KMS-11 (cell line): ENCODE data around the gene DCUN1D5.

Experiments
- H2AFZ ChIP-seq: fragments of 200-600 bp; sonication (generic); 2 replicates; pipeline ENCODE4 v1.6.1; 2016; ENCODE audit warnings: antibody characterized with exemption, mixed run types, low read depth
- H3K27ac ChIP-seq: fragments of 200-600 bp; sonication (generic); 2 replicates; pipeline ENCODE4 v1.6.1; 2016; ENCODE audit warnings: mild to moderate bottlenecking, mixed run types
- H3K27me3 ChIP-seq: fragments of 200-600 bp; sonication (generic); 2 replicates; pipeline ENCODE4 v1.6.1; 2017; ENCODE audit warnings: mild to moderate bottlenecking, low read depth, mixed run types, moderate library complexity; ENCODE audit not compliant: insufficient read depth
- H3K36me3 ChIP-seq: fragments of 200-600 bp; sonication (generic); 2 replicates; pipeline ENCODE4 v1.6.1; 2017; ENCODE audit warnings: mild to moderate bottlenecking, mixed run types; ENCODE audit not compliant: insufficient read depth
- H3K4me1 ChIP-seq: fragments of 200-600 bp; sonication (generic); 2 replicates; pipeline ENCODE4 v1.6.1; 2016; ENCODE audit warnings: mild to moderate bottlenecking, low read depth, mixed run types; ENCODE audit not compliant: poor library complexity, severe bottlenecking
- H3K4me2 ChIP-seq: fragments of 200-600 bp; sonication (generic); 2 replicates; pipeline ENCODE4 v1.7.0; 2016; ENCODE audit warnings: mild to moderate bottlenecking, mixed run types
- H3K4me3 ChIP-seq: fragments of 200-600 bp; sonication (generic); IDR thresholded peaks from 2 replicates; pipeline ENCODE4 v1.6.1; 2017; ENCODE audit warnings: low read depth, low read length, mixed read lengths; ENCODE audit not compliant: insufficient read depth
- H3K79me2 ChIP-seq: fragments of 200-600 bp; sonication (generic); 2 replicates; pipeline ENCODE4 v1.6.1; 2016; ENCODE audit warnings: low read depth, mixed run types; ENCODE audit not compliant: insufficient read depth
- H3K9ac ChIP-seq: fragments of 200-600 bp; sonication (generic); 2 replicates; pipeline ENCODE4 v1.6.1; 2016; ENCODE audit warnings: mild to moderate bottlenecking, mixed run types
- H4K20me1 ChIP-seq: fragments of 200-600 bp; sonication (generic); 2 replicates; pipeline ENCODE4 v1.6.1; 2016; ENCODE audit warnings: mild to moderate bottlenecking, mixed run types; ENCODE audit not compliant: insufficient read depth
- TF ChIP-seq, protein P1 (sequence below): fragments of 200-600 bp; sonication (generic); conservative IDR thresholded peaks from 2 replicates; pipeline ENCODE4 v1.6.1; 2017; ENCODE audit warnings: low read depth, mild to moderate bottlenecking, antibody characterized with exemption, low read length, moderate library complexity, mixed read lengths

DCUN1D5 gene

GRCh38 chr11:103097279-103097678 lies 5.3 kb upstream of the DCUN1D5 start:
- Histone ChIP-seq H3K79me2 (no peaks in the 10 kb centered on the region), H4K20me1 (no peaks in the 10 kb centered on the region), H3K27me3 (no peaks in the 10 kb centered on the region), H3K27ac (no peak overlapping the region), H3K9ac (no peak overlapping the region), H3K4me1 (peaks cover 4% of the 10 kb centered on the region), H2AFZ (no peak overlapping the region), H3K4me3 (no peak overlapping the region), H3K36me3 (no peaks in the 10 kb centered on the region), H3K4me2 (no peak overlapping the region)
- TF ChIP-seq, protein P1, sequence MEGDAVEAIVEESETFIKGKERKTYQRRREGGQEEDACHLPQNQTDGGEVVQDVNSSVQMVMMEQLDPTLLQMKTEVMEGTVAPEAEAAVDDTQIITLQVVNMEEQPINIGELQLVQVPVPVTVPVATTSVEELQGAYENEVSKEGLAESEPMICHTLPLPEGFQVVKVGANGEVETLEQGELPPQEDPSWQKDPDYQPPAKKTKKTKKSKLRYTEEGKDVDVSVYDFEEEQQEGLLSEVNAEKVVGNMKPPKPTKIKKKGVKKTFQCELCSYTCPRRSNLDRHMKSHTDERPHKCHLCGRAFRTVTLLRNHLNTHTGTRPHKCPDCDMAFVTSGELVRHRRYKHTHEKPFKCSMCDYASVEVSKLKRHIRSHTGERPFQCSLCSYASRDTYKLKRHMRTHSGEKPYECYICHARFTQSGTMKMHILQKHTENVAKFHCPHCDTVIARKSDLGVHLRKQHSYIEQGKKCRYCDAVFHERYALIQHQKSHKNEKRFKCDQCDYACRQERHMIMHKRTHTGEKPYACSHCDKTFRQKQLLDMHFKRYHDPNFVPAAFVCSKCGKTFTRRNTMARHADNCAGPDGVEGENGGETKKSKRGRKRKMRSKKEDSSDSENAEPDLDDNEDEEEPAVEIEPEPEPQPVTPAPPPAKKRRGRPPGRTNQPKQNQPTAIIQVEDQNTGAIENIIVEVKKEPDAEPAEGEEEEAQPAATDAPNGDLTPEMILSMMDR, result no peak

DNA sequence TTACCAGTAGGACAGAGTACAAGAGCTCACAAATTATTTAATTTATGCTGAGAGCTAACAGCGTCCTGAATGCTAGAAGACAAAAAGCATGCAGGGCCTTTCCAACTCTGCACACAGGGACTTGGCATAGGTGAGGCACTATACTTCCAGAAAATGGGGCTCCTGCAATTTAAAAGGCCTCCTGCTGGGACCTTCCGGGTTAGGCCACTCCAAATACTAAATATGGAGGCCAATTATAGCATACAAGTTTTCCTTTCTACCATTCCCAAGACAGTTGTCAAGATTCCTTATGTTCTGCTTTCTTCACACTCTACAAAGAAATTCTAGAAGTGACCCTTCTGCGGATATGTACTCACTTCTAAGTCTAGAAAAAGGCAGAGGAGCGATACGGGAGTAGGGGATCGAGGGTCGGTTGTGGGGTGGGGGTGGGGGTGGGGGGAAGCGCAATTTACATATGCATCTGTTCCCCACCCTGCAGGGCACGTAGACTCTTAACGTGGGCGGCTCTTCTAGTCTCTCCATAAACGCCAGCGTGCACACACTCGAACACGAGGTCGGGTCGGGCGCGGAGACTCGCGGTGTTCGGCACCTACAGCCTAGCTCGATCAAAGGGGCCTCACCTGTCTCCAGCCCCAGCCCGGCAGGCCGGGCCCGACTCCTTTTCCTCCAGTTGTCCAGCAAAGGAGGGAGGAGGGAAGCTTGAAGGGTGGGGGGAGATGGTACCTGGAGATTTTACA lies 728 bp downstream of the DCUN1D5 start:
- peak overlapping the region; percentile 83; the same call in 1 of the 2 replicates for H2AFZ ChIP-seq
- peaks cover 25% of the 10 kb centered on the region for H3K4me1 ChIP-seq
- peak overlapping the region; percentile 89 for H3K4me2 ChIP-seq
- peak overlapping the region; percentile 93 for H3K9ac ChIP-seq
- peak overlapping the region; percentile 76 for H3K27ac ChIP-seq
- H3K27me3 ChIP-seq, result no peaks in the 10 kb centered on the region
- TF ChIP-seq, protein P1, result no peak
- H3K36me3 ChIP-seq, result no peaks in the 10 kb centered on the region
- H3K4me3 ChIP-seq, result no peak overlapping the region
- H3K79me2 ChIP-seq, result peaks cover 53% of the 10 kb centered on the region
- no peaks in the 10 kb centered on the region for H4K20me1 ChIP-seq

DNA sequence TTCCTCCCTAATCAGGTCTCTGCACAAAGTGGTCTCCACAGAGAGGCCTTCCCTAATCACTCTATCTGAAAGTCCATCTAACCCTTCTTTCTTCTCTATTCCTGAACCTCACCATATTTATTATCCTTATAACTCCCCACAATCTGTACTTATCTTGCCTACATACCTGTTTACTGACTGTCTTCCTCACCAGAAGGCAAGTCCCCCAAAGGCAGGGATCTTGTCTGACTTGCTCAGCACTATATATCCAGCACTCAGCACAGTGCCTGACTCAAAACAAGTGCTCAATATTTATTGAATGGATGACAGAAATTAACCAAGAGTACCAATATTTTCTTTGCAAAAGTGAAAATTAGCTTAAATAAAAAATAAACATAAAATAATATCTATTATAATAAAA lies 5.5 kb downstream of the DCUN1D5 start:
- TF ChIP-seq, protein P1, result no peak
- Histone ChIP-seq H4K20me1 (no peaks in the 10 kb centered on the region), H3K4me1 (peaks cover 21% of the 10 kb centered on the region), H3K9ac (no peak overlapping the region), H3K4me3 (no peak overlapping the region), H3K4me2 (no peak overlapping the region), H3K27ac (no peak overlapping the region), H3K27me3 (no peaks in the 10 kb centered on the region), H3K79me2 (peaks cover 49% of the 10 kb centered on the region), H2AFZ (no peak overlapping the region), H3K36me3 (no peaks in the 10 kb centered on the region)

GRCh38 chr11:103085758-103086365 lies 6.1 kb downstream of the DCUN1D5 start:
- Histone ChIP-seq H3K27me3 (no peaks in the 10 kb centered on the region), H3K4me1 (peaks cover 21% of the 10 kb centered on the region), H3K4me2 (no peak overlapping the region), H3K9ac (no peak overlapping the region), H3K4me3 (no peak overlapping the region), H3K27ac (no peak overlapping the region), H4K20me1 (no peaks in the 10 kb centered on the region), H3K79me2 (peaks cover 43% of the 10 kb centered on the region), H2AFZ (no peak overlapping the region), H3K36me3 (no peaks in the 10 kb centered on the region)
- TF ChIP-seq, protein P1, result no peak
